ENCODE data around the gene SPTLC3.
A peak's percentile ranks its signal among the peaks of the same experiment; 100 is the strongest.

The SPTLC3 gene

DNA sequence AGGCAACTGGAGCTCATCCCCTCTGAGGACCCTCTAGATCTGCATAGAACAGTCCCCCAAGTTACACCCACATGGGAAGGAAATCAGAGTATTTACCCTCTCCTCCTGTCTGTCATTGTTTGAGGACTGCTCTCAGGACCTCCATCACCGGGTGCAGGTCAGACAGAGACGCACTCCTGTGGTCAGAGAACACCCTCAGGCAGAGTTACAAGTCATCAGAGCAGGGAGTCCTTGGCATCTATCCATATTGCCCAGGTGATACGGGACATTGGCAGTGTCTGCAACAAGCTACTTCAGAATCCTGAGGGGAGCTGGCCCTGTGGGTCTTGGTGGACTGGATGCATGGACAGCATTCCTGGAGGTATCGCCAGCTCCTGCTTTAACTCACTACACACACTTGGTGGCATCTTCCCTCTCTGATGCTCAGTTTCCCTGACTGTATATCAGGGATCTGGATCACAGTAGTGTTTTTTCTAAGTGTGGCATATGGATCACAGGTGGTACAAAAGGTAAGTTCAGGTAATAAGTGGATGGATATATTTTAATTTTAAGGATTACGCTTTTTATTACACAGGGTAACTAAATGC lies 197.2 kb downstream of the SPTLC3 start:
- no peak for DNase-seq

- DNase-seq, result no peak
Measured at GRCh38 chr20:13207016-13207415, 198.2 kb downstream of the SPTLC3 start.

- DNase-seq, result no peak
Measured at GRCh38 chr20:13211956-13212618, 203.3 kb downstream of the SPTLC3 start.

DNA sequence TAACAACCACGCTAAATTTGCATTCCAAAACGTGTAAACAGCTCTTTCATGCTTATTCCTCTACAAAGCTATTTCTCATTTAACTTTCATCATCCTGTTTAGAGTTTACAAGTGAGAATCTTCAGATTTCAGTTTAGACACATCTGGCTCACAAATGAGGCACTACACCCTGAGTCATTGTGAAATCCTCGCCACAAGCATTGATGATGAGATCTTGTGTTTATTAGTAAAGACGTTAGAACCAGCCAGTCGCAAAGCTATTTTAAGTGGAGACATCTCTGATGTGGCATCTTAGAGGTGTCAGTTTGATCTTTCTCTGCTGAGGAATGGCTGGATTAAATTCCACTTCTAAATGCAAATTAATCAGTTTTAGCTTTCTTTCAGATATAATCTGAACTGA lies 204.0 kb downstream of the SPTLC3 start:
- peak; percentile 8 for DNase-seq

GRCh38 chr20:13213335-13213734 lies 204.6 kb downstream of the SPTLC3 start:
- DNase-seq, result no peak

GRCh38 chr20:13216533-13216932 lies 207.8 kb downstream of the SPTLC3 start:
- DNase-seq, result no peak

All from EL (cell line).